Activated CD8-positive, alpha-beta T cell treated with anti-CD3 and anti-CD28 coated beads for 36 hours (primary cell): ENCODE results near the gene PCSK5. TPM values are rescaled to one million over a fixed set of nuclear protein-coding genes. Genes with fewer than 3 reads are reported as not detected.
"Not testable (repeated sequence)": the region's sequence is repeated elsewhere in the genome, so short reads cannot be mapped to it uniquely, and the experiment has no call there.

Experiments
- ATAC-seq: fragments of 200-7000 bp; cut with Tn5 transposase; one replicate; pipeline ENCODE4 v1.10.0; 2021; ENCODE audit warnings: mild to moderate bottlenecking, moderate library complexity
- CTCF ChIA-PET: fragments of 350-600 bp; sonication (Branson Sonifier 250); formaldehyde crosslinking; loops from one replicate; lab custom pipeline; 2021; ENCODE audit warnings: antibody characterized with exemption; lab: Charles Lee
- POLR2A ChIA-PET: fragments of 350-600 bp; sonication (Branson Sonifier 250); formaldehyde crosslinking; loops from one replicate; lab custom pipeline; 2021; ENCODE audit warnings: antibody characterized with exemption; lab: Charles Lee
- DNase-seq: peaks from one replicate; pipeline ENCODE4 v3.0.0-alpha.2; 2020
- H3K27ac Mint-ChIP-seq: one replicate; pipeline ENCODE4 v1.8.0; 2021; ENCODE audit warnings: mild to moderate bottlenecking, mixed read lengths
- H3K27me3 Mint-ChIP-seq: one replicate; pipeline ENCODE4 v1.8.0; 2021; ENCODE audit warnings: mixed read lengths
- H3K36me3 Mint-ChIP-seq: one replicate; pipeline ENCODE4 v1.8.0; 2021; ENCODE audit warnings: low read depth, mixed read lengths
- H3K4me1 Mint-ChIP-seq: one replicate; pipeline ENCODE4 v1.8.0; 2021; ENCODE audit warnings: low read depth, mixed read lengths
- H3K4me3 Mint-ChIP-seq: one replicate; pipeline ENCODE4 v1.8.0; 2021; ENCODE audit warnings: mild to moderate bottlenecking, moderate library complexity, mixed read lengths
- H3K9me3 Mint-ChIP-seq: one replicate; pipeline ENCODE4 v1.8.0; 2021; ENCODE audit warnings: mixed read lengths
- intact Hi-C: fragments of 100-400 bp; cut with micrococcal nuclease; formaldehyde crosslinking; loops from one replicate; pipeline ENCODE4 v1.10.0; 2022
- total RNA-seq, 2 experiments: library from RNA; stranded (reverse); gene quantifications; one replicate each; pipeline ENCODE4 v1.2.3, GENCODE V29; 2021
- TF ChIP-seq, protein P1 (sequence below): fragments of 200-600 bp; IDR thresholded peaks from one replicate; pipeline ENCODE4 v1.8.0; 2022; ENCODE audit warnings: antibody characterized with exemption, mild to moderate bottlenecking

PCSK5 gene
- total RNA-seq, 2 experiments from 2014 or later: 4.7 to 5.2 TPM

DNA sequence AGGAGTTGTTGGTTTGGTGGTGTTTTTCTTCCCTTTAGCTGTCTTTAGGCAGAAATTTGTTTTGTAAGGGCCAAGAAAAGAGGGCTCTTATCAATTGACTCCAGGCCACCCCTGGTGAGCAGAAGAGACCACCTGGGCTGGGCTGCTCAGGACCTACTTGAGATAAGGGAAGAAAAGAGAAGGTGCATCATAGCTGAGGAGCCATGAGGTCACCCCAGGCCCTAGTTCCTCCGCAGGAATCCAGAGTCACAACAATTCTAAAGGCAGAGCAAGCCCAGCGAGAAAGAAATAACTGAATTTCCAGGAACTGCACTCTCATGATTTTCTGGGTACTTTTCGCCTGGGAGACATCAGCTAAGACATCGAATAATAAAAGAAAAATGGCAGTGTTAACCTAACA, 468.9 kb downstream of the PCSK5 start:
- CTCF ChIA-PET: no interaction called here
- H3K27ac Mint-ChIP-seq: no peak overlapping the region
- POLR2A ChIA-PET: no interaction called here

DNA sequence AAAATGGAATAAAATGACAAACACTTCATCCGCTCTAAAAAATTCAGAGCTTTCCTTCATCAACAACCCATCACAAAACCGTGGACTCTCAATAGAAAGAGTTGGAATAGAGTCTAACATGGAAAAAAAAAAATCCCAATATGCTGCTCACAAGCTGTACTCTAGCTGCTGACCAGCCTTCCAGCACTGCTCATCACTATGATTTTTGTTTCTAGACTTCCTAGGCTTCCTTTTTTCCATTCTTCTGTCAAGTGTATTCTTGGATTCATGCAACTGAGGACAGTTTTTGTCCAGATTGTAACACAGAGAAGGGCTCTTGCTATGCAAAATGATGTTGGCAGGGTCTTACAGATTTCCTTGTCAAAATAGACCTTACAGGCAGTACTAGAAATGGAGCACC, 469.3 kb downstream of the PCSK5 start:
- ATAC-seq: no peak
- TF ChIP-seq, protein P1, sequence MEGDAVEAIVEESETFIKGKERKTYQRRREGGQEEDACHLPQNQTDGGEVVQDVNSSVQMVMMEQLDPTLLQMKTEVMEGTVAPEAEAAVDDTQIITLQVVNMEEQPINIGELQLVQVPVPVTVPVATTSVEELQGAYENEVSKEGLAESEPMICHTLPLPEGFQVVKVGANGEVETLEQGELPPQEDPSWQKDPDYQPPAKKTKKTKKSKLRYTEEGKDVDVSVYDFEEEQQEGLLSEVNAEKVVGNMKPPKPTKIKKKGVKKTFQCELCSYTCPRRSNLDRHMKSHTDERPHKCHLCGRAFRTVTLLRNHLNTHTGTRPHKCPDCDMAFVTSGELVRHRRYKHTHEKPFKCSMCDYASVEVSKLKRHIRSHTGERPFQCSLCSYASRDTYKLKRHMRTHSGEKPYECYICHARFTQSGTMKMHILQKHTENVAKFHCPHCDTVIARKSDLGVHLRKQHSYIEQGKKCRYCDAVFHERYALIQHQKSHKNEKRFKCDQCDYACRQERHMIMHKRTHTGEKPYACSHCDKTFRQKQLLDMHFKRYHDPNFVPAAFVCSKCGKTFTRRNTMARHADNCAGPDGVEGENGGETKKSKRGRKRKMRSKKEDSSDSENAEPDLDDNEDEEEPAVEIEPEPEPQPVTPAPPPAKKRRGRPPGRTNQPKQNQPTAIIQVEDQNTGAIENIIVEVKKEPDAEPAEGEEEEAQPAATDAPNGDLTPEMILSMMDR: no peak
- CTCF ChIA-PET: no interaction called here
- Mint-ChIP-seq H3K9me3 (no peaks in the 10 kb centered on the region), H3K4me3 (no peak overlapping the region), H3K4me1 (no peaks in the 10 kb centered on the region), H3K36me3 (no peaks in the 10 kb centered on the region), H3K27me3 (no peaks in the 10 kb centered on the region), H3K27ac (no peak overlapping the region)
- intact Hi-C loops: no loop called here
- POLR2A ChIA-PET: no interaction called here
- no peak for DNase-seq

More for the DNA sequence above, 468.9 kb downstream of the PCSK5 start:
- H3K4me1 Mint-ChIP-seq: no peaks in the 10 kb centered on the region
- TF ChIP-seq, protein P1: no peak
- no peaks in the 10 kb centered on the region for H3K27me3 Mint-ChIP-seq
- DNase-seq (no peak), ATAC-seq (no peak)
- H3K4me3 Mint-ChIP-seq: no peak overlapping the region
- H3K9me3 Mint-ChIP-seq: no peaks in the 10 kb centered on the region
- no peaks in the 10 kb centered on the region for H3K36me3 Mint-ChIP-seq
- intact Hi-C loops: no loop called here

DNA sequence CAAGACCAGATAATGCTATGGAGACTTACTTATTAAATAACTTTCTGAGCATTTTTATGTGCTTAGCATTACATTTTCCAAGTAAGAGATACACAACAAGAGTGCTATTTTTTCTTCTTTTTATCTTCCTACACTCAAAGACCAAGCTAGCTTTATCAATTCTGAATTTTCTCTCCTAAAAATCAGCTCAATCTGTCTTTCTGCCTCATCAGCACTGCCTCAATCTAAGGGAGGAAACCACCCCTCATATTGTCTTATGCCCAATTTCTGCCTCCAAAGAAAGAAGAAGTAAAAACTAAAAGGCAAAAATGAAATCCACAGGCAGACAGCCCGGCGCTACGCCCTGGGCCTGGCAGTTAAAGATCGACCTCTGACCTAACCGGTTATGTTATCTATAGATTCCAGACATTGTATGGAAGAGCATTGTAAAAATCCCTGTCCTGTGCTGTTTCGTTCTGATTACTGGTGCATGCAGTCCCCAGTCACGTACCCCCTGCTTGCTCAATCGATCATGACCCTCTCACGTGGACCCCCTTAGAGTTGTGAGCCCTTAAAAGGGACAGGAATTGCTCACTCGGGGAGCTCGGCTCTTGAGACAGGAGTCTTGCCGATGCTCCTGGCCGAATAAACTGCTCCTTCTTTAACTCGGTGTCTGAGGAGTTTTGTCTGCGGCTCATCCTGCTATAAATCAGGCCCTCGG, 472.0 kb downstream of the PCSK5 start:
- intact Hi-C loops: not testable (repeated sequence)

DNA sequence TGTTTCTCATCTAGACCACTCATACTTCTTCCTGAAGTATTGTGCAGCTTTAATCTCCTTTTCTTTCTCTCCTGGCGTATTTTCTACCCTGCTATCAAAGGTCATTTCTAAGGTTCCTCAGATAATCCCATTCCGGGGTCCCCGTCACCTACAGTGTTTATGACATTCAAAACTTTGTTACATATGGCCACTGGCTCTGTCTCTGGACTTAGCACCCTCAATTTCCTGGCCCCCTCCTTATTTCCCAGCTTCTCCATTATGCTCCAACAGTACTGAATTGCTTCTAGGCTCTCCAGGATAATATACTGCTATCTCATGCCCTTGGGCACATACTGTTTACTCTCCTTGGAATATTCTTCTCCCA, 472.5 kb downstream of the PCSK5 start:
- Mint-ChIP-seq H3K27me3 (no peaks in the 10 kb centered on the region), H3K9me3 (no peaks in the 10 kb centered on the region), H3K36me3 (no peaks in the 10 kb centered on the region), H3K4me3 (no peak overlapping the region), H3K4me1 (no peaks in the 10 kb centered on the region), H3K27ac (no peak overlapping the region)
- DNase-seq (no peak), ATAC-seq (no peak)
- ChIA-PET CTCF (no interaction called here), POLR2A (no interaction called here)
- TF ChIP-seq, protein P1: no peak
- intact Hi-C loops: no loop called here

More for the DNA sequence above, 472.0 kb downstream of the PCSK5 start:
- H3K36me3 Mint-ChIP-seq, DNase-seq, POLR2A ChIA-PET, H3K27me3 Mint-ChIP-seq, CTCF ChIA-PET, ATAC-seq, H3K4me3 Mint-ChIP-seq, H3K4me1 Mint-ChIP-seq, H3K27ac Mint-ChIP-seq, H3K9me3 Mint-ChIP-seq: not testable (repeated sequence)

DNA sequence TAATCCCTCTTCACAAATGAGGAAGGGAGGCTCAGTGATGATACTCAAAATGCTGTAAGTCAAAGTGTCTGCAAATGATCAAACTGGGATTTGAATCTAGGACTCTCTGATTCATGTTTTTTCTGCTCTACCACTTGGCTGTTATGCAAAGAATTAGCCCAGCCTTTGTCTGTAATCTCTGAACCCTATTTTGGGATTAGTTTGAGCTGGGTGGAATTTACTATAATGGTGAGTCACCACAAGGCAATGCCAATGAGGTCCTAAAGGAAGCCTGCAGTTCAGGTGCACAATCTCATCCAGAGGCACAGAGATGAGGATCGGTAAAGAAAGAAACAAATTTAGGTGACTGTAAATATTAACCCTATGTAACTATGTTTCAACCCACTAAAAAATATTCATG, 474.6 kb downstream of the PCSK5 start:
- Mint-ChIP-seq H3K27me3 (no peaks in the 10 kb centered on the region), H3K9me3 (no peaks in the 10 kb centered on the region), H3K36me3 (no peaks in the 10 kb centered on the region), H3K4me3 (no peak overlapping the region), H3K27ac (no peak overlapping the region), H3K4me1 (no peaks in the 10 kb centered on the region)
- ChIA-PET CTCF (no interaction called here), POLR2A (no interaction called here)
- no peak for DNase-seq
- ATAC-seq: no peak
- TF ChIP-seq, protein P1: no peak
- intact Hi-C loops: no loop called here
